Measurements from ENCODE around the gene INSRR. TPM values are rescaled to one million over a fixed set of nuclear protein-coding genes. Genes with fewer than 3 reads are reported as not detected.

INSRR gene
- total and polyA plus RNA-seq, 2 of the 8 experiments (the other 6 are each of a cell fraction or from before 2014, with no cell fraction given) = 0.02 TPM; not detected in 1

GRCh38 chr1:156805766-156806511 lies 53.0 kb downstream of the INSRR start (continued):
- TF ChIP-seq NRF1 (IDR thresholded peaks at IDR 0.05; ENCODE audit: low read depth, low read length) = no peak
- no peak for TF ChIP-seq ZNF274 (IDR thresholded peaks at IDR 0.05; ENCODE audit: borderline replicate concordance, extremely low read depth, low read length)
- TF ChIP-seq ASH2L (IDR thresholded peaks at IDR 0.05; ENCODE audit: low read length) = no peak
- no peak for TF ChIP-seq CTBP2 (IDR thresholded peaks at IDR 0.05; ENCODE audit: borderline replicate concordance, insufficient read depth, insufficient read length, low read length)
- no peak for TF ChIP-seq CBX5 (IDR thresholded peaks at IDR 0.05; ENCODE audit: low read depth, low read length)
- TF ChIP-seq CHD1 (IDR thresholded peaks at IDR 0.05; ENCODE audit: low read depth, low read length) = no peak
- no peak for TF ChIP-seq BCL11A (IDR thresholded peaks at IDR 0.05; ENCODE audit: low read depth in 2 of 2, low read length in 2 of 2)
- TF ChIP-seq BACH1 (IDR thresholded peaks at IDR 0.05; ENCODE audit: low read length) = no peak
